MCF 10A (cell line): Measurements from ENCODE around the gene MAPT. TPM values are rescaled to one million over a fixed set of nuclear protein-coding genes. Genes with fewer than 3 reads are reported as not detected.
"Not testable (repeated sequence)": the region's sequence is repeated elsewhere in the genome, so short reads cannot be mapped to it uniquely, and the experiment has no call there.

Source experiments
- BruUV-seq: library from RNA; stranded (reverse); fragments of 400-500 nt; replicated peaks from 2 replicates; lab custom pipeline; 2021; lab: Mats Ljungman, UMichigan
- CTCF ChIA-PET: fragments of 300-600 bp; sonication (Branson Sonifier 250); formaldehyde crosslinking; extraction: SDS; loops from one replicate; lab custom pipeline; 2021; ENCODE audit warnings: antibody characterized with exemption, inconsistent platforms; lab: Yijun Ruan, JAX
- POLR2A ChIA-PET: fragments of 300-600, 350-650 bp; sonication (Branson Sonifier 250); formaldehyde crosslinking; extraction: SDS; loops from one replicate; lab custom pipeline; 2020; ENCODE audit warnings: antibody characterized with exemption, inconsistent platforms; lab: Yijun Ruan, JAX
- DNase-seq: peaks from one replicate; pipeline ENCODE4 v3.0.0-alpha.2; 2018; ENCODE audit not compliant: unreplicated experiment
- H3K27ac Mint-ChIP-seq: one replicate; pipeline ENCODE4 v1.8.0; 2022; ENCODE audit warnings: mild to moderate bottlenecking, low read depth, mixed read lengths; ENCODE audit not compliant: unreplicated experiment
- H3K27me3 Mint-ChIP-seq: one replicate; pipeline ENCODE4 v1.8.0; 2022; ENCODE audit warnings: mixed read lengths; ENCODE audit not compliant: insufficient read depth, unreplicated experiment
- H3K36me3 Mint-ChIP-seq: one replicate; pipeline ENCODE4 v1.8.0; 2022; ENCODE audit warnings: mild to moderate bottlenecking, moderate library complexity, mixed read lengths; ENCODE audit not compliant: insufficient read depth, unreplicated experiment
- H3K4me1 Mint-ChIP-seq: one replicate; pipeline ENCODE4 v1.8.0; 2022; ENCODE audit warnings: mixed read lengths; ENCODE audit not compliant: insufficient read depth, unreplicated experiment
- H3K4me3 Mint-ChIP-seq: one replicate; pipeline ENCODE4 v1.8.0; 2022; ENCODE audit warnings: mild to moderate bottlenecking, moderate library complexity, mixed read lengths; ENCODE audit not compliant: unreplicated experiment
- H3K9me3 Mint-ChIP-seq: one replicate; pipeline ENCODE4 v1.8.0; 2022; ENCODE audit warnings: mixed read lengths; ENCODE audit not compliant: unreplicated experiment
- intact Hi-C: fragments of 100-400 bp; cut with micrococcal nuclease; formaldehyde crosslinking; loops from 2 replicates; pipeline ENCODE4 v1.14.1; 2022
- total RNA-seq: library from RNA; stranded (reverse); gene quantifications from 2 replicates; pipeline ENCODE4 v1.2.3, GENCODE V29; 2022
- TF ChIP-seq, protein P1 (sequence below): fragments of 200-600 bp; IDR thresholded peaks from one replicate; pipeline ENCODE4 v1.8.0; 2022; ENCODE audit warnings: antibody characterized with exemption, mild to moderate bottlenecking; ENCODE audit not compliant: unreplicated experiment

MAPT gene
- total RNA-seq, 1 experiment from 2014 or later = 0.42 TPM

DNA sequence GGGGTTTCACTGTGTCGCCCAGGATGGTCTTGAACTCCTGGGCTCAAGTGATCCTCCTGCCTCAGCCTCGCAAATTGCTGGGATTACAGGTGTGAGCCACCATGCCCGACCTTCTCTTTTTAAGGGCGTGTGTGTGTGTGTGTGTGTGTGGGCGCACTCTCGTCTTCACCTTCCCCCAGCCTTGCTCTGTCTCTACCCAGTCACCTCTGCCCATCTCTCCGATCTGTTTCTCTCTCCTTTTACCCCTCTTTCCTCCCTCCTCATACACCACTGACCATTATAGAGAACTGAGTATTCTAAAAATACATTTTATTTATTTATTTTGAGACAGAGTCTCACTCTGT is 108.6 kb downstream of the MAPT start:
- no TSS peak for BruUV-seq
- no peaks in the 10 kb centered on the region for H3K4me1 Mint-ChIP-seq
- intact Hi-C loops = loop anchor here (1.0 to 10.0 kb wide), 3 partner anchors 42 to 210 kb away; no protein-coding TSS in a partner anchor
- H3K9me3 Mint-ChIP-seq = no peaks in the 10 kb centered on the region
- ChIA-PET CTCF (interaction anchor here (0.6 to 6.4 kb wide), 17 partner anchors 10 to 285 kb away, joined by 3 to 61 read pairs (median 7); no protein-coding TSS in a partner anchor), POLR2A (interaction anchor here (0.6 to 0.7 kb wide), 2 partner anchors 180 to 190 kb away, joined by 3 to 5 read pairs; partner anchors contain the start of gene KANSL1)
- no peak overlapping the region for H3K4me3 Mint-ChIP-seq
- no peaks in the 10 kb centered on the region for H3K36me3 Mint-ChIP-seq
- H3K27ac Mint-ChIP-seq = no peak overlapping the region
- H3K27me3 Mint-ChIP-seq = peaks cover 10% of the 10 kb centered on the region
- no peak for DNase-seq
- TF ChIP-seq, protein P1, sequence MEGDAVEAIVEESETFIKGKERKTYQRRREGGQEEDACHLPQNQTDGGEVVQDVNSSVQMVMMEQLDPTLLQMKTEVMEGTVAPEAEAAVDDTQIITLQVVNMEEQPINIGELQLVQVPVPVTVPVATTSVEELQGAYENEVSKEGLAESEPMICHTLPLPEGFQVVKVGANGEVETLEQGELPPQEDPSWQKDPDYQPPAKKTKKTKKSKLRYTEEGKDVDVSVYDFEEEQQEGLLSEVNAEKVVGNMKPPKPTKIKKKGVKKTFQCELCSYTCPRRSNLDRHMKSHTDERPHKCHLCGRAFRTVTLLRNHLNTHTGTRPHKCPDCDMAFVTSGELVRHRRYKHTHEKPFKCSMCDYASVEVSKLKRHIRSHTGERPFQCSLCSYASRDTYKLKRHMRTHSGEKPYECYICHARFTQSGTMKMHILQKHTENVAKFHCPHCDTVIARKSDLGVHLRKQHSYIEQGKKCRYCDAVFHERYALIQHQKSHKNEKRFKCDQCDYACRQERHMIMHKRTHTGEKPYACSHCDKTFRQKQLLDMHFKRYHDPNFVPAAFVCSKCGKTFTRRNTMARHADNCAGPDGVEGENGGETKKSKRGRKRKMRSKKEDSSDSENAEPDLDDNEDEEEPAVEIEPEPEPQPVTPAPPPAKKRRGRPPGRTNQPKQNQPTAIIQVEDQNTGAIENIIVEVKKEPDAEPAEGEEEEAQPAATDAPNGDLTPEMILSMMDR = no peak

DNA sequence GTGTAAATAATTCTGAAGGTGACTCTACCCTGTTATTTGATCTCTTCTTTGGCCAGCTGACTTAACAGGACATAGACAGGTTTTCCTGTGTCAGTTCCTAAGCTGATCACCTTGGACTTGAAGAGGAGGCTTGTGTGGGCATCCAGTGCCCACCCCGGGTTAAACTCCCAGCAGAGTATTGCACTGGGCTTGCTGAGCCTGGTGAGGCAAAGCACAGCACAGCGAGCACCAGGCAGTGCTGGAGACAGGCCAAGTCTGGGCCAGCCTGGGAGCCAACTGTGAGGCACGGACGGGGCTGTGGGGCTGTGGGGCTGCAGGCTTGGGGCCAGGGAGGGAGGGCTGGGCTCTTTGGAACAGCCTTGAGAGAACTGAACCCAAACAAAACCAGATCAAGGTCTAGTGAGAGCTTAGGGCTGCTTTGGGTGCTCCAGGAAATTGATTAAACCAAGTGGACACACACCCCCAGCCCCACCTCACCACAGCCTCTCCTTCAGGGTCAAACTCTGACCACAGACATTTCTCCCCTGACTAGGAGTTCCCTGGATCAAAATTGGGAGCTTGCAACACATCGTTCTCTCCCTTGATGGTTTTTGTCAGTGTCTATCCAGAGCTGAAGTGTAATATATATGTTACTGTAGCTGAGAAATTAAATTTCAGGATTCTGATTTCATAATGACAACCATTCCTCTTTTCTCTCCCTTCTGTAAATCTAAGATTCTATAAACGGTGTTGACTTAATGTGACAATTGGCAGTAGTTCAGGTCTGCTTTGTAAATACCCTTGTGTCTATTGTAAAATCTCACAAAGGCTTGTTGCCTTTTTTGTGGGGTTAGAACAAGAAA is 109.8 kb downstream of the MAPT start:
- intact Hi-C loops = loop anchor here (2.0 to 10.0 kb wide), 2 partner anchors 41 to 181 kb away; no protein-coding TSS in a partner anchor
- ChIA-PET CTCF (interaction anchor here (0.6 to 6.4 kb wide), 13 partner anchors 9 to 1436 kb away, joined by 3 to 61 read pairs (median 5); no protein-coding TSS in a partner anchor), POLR2A (interaction anchor here (0.9 to 1.2 kb wide), 3 partner anchors 38 to 207 kb away, joined by 3 to 8 read pairs (median 3); partner anchors contain the start of gene KANSL1)
- no peaks in the 10 kb centered on the region for H3K4me1 Mint-ChIP-seq
- H3K9me3 Mint-ChIP-seq = no peaks in the 10 kb centered on the region
- no peak overlapping the region for H3K4me3 Mint-ChIP-seq
- H3K36me3 Mint-ChIP-seq = no peaks in the 10 kb centered on the region
- H3K27me3 Mint-ChIP-seq = peaks cover 10% of the 10 kb centered on the region
- no TSS peak for BruUV-seq
- TF ChIP-seq, protein P1 = no peak
- H3K27ac Mint-ChIP-seq = no peak overlapping the region
- DNase-seq = peak; percentile 17

DNA sequence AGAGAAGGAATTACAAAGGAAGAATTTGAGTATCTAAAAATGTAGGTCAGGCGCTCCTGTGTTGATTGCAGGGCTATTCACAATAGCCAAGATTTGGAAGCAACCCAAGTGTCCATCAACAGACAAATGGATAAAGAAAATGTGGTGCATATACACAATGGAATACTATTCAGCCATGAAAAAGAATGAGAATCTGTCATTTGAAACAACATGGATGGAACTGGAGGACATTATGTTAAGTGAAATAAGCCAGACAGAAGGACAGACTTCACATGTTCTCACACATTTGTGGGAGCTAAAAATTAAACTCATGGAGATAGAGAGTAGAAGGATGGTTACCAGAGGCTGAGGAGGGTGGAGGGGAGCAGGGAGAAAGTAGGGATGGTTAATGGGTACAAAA is 111.7 kb downstream of the MAPT start:
- BruUV-seq, DNase-seq, H3K4me1 Mint-ChIP-seq, H3K36me3 Mint-ChIP-seq, CTCF ChIA-PET, H3K9me3 Mint-ChIP-seq, H3K27ac Mint-ChIP-seq, H3K4me3 Mint-ChIP-seq, H3K27me3 Mint-ChIP-seq: not testable (repeated sequence)
- POLR2A ChIA-PET = interaction anchor here (0.6 kb wide), 1 partner anchor 14 kb away, joined by 3 read pairs; no protein-coding TSS in a partner anchor
- intact Hi-C loops = loop anchor here (10.0 kb wide), 1 partner anchor 179 kb away; no protein-coding TSS in a partner anchor

DNA sequence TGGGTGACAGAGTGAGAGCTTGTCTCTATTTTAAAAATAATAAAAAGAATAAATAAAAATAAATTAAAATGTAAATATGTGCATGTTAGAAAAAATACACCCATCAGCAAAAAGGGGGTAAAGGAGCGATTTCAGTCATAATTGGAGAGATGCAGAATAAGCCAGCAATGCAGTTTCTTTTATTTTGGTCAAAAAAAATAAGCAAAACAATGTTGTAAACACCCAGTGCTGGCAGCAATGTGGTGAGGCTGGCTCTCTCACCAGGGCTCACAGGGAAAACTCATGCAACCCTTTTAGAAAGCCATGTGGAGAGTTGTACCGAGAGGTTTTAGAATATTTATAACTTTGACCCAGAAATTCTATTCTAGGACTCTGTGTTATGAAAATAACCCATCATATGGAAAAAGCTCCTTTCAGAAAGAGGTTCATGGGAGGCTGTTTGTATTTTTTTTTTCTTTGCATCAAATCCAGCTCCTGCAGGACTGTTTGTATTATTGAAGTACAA is 113.2 kb downstream of the MAPT start:
- CTCF ChIA-PET = interaction anchor here (0.8 to 0.9 kb wide), 3 partner anchors 206 to 1657 kb away, joined by 3 read pairs; no protein-coding TSS in a partner anchor
- Mint-ChIP-seq H3K4me1 (no peaks in the 10 kb centered on the region), H3K9me3 (no peaks in the 10 kb centered on the region), H3K27me3 (no peaks in the 10 kb centered on the region), H3K36me3 (no peaks in the 10 kb centered on the region), H3K27ac (no peak overlapping the region), H3K4me3 (no peak overlapping the region)
- no peak for DNase-seq
- no TSS peak for BruUV-seq
- POLR2A ChIA-PET = no interaction called here
- intact Hi-C loops = loop anchor here (10.0 kb wide), 1 partner anchor 177 kb away; no protein-coding TSS in a partner anchor
- TF ChIP-seq, protein P1 = no peak
